ENCODE results near the gene ACTR5.
"Not testable (repeated sequence)": the region's sequence is repeated elsewhere in the genome, so short reads cannot be mapped to it uniquely, and the experiment has no call there.

ACTR5 gene

DNA sequence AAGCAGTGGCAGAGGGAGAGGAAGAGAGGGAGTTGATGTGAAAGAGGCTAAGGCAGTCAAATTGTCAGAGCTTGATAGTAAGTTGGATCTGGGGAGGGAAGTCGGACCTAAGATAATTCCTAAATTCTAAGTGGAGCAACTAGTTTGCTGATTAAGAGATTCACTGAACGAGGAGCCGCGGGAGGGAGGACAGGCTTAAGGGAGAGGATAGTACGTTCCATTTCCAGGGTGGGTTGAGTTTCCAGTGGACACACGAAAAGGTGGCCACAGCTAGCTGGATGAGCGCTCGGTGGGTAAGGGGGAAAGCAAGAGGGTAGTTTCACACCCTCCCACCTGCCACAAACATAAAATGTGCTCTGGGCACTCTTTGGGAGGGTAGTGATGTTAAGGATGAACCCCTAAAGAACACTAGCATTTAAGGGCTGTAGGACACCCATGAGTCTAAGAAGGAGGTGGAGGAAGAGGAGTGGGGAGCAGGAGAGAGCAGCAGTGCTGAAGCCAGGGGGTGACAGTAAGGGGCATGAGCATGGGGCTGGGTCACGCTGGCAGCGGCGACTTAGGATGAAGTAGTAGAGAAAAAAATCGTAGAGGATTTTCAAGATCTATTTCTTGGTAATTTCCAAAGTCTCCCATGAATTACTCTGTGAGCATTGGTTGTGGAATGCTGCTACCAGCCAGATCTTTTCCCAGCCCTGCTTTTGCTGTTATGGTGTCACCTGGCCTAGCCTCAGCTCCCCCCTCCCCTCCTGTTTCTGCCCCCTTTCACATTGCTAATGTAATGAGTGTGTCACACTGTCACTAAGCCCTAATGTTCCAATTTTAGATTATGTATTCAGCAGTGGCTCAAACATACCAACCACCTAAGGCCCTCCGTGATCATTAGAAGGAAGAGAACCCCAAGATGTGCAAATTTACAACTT, 21.4 kb downstream of the ACTR5 start:
- DNase-seq = no peak

GRCh38 chr20:38770546-38770945, 22.3 kb downstream of the ACTR5 start:
- no peak for DNase-seq

- no peak for DNase-seq
Observed at GRCh38 chr20:38770970-38771369, 22.7 kb downstream of the ACTR5 start.

DNA sequence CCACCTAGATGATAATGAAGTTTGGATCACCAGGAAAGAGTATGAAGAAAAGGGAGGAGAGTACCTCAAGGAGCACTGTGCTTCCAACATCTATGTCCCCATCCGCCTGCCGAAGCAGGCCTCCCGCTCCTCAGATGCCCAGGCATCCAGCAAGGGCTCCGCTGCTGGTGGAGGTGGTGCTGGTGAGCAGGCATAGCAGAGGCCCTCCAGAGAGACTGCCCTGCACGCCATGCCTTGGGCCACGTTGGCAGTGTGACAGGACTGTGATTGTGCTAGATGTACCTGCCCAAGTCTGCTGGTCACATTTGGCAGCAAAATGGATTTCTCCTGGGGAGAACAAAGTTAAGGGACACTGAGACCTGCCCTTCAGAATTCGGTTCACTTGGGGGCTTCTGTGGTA, 23.4 kb downstream of the ACTR5 start:
- no peak for DNase-seq

GRCh38 chr20:38774167-38774566, 25.9 kb downstream of the ACTR5 start:
- no peak for DNase-seq

DNA sequence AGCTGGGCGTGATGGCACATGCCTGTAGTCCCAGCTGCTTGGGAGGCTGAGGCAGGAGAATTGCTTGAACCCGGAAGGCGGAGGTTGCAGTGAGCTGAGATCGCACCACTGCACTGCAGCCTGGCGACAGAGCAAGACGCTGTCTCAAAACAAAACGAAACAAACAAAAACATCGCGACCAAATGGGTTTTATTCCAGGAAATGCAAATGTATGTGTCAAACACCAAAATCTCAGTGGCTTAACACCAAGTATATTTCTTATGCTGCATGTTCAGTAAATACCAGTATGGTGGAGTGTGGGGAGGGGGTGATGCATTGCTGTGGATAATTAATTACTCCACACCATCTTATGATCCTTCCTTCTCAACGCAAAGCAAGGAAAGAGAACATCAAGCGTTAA, 28.1 kb downstream of the ACTR5 start:
- DNase-seq = no peak

GRCh38 chr20:38779247-38780097, 31.2 kb downstream of the ACTR5 start:
- DNase-seq = no peak

DNA sequence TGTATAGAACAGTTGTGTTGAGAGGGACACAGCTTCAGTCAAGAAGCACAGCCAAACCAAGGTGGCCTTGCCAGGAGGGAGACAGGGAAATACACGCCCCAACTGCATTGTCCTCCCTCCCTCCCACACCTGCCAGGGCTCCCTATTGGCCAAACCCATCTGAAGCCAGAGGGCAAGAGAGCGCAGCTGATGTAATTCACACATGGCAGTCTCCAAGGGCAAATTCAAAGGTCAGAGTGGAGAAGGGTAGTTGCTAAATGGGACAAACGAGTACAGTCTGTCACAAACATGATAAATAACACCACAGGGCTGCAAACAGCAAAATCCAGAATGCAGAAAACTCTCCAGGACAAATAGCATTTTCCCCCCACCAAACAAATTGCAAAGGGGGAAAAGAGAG, 34.0 kb downstream of the ACTR5 start:
- DNase-seq = no peak

GRCh38 chr20:38787870-38788269, 39.6 kb downstream of the ACTR5 start:
- no peak for DNase-seq

DNA sequence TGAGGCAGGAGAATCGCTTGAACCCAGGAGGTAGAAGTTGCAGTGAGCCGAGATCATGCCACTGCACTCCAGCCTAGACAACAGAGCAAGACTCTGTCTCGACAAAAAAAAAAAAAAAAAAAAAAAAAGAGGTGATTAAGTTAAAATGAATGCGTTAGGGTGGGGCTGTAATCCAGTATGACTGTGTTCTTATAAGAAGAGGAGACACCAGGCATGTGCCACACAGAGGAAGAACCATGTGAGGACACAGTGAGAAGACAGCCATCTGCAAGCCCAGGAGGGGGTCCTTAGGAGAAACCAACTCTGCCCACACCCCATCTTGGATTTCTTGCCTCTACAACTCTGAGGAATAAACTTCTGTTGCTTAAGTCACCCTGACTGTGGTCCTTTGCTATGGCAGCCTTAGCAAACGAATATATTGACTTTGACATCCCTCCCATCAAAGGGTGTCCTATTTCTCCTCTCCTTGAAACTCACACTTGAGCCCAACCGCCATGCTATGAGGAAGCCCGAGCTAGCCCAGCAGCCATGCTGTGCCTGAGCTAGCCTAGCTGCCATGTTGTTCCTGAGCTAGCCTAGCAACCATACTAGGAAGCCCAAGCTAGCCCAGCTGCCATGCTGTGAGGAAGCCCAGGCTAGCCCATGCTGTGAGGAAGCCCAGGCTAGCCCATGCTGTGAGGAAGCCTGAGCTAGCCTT, 41.4 kb downstream of the ACTR5 start:
- DNase-seq = no peak

DNA sequence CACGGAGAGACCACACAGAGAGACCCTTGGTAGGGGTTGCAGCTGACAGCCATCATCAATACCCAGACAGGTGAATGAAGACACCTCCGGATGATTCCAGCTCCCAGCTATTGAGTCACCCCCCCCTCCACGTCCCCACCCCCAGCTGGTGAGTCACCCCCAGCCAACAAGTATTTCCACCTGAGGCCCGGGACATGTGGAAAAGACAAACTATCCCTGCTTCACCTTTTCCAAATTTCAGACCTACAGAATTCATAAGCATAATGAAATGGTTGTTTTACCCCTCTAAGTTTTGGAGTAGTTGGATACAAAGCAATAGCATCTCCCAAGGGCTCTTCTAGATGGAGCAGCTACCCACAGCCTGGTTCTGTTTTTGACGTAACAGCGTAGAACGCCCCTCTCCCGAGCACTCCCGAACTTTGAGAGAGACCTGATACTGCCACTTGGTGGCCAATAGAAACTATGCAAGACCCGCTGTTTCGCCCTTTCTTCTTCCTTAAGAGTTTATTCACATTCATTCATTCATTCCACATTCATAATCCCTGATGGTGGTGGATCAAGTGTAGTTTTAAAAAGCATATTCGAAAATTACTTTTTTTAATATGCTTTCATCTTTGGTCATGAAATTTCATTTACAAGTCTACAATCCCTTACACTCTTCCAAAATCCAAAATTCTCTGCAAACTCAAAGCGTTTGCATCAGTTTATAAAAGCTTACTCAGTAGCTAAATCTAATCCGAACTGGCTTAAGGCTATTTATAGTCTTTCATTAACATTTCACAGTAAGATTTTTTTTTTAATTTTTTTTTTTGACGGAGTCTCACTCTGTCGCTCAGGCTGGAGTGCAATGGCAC, 42.2 kb downstream of the ACTR5 start:
- DNase-seq = peak; percentile 36

DNA sequence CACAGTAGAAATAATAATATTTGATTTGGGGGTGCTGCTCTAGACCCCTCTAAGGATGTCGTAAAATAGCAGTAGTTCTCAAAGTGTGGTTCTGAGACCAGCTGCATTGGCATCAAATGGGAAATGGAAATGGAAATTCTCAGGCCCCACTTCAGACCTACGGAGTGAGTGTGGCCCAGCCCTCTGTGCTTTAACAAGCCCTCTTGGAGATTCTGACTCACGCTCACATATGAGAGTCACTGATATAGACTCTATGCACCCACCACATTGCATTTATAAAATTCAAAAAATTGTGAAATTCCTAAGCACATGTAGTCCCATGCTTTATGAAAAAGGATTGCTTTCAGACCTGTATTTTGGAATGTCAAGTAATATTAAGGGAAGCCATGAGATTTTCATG, 43.0 kb downstream of the ACTR5 start:
- no peak for DNase-seq

DNA sequence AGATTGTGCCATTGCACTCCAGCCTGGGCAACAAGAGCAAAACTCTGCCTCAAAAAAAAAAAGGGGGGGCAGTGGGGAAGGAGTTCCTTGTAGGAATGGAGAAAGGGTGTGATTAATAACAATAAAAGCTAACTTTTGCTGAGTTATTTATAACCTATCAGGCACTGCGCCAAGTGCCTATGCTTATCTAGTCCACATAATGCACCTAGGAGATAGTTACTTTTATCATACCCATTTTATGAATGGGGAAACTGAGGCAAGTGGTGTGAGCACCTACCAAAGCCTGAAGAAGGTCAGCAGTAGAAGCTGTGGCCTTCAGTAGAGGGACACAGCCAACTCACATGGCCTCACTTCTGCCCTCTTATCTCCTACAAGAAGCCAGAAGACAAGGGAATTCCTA, 43.7 kb downstream of the ACTR5 start:
- DNase-seq = no peak

GRCh38 chr20:38794057-38794456, 45.8 kb downstream of the ACTR5 start:
- DNase-seq = not testable (repeated sequence)

DNA sequence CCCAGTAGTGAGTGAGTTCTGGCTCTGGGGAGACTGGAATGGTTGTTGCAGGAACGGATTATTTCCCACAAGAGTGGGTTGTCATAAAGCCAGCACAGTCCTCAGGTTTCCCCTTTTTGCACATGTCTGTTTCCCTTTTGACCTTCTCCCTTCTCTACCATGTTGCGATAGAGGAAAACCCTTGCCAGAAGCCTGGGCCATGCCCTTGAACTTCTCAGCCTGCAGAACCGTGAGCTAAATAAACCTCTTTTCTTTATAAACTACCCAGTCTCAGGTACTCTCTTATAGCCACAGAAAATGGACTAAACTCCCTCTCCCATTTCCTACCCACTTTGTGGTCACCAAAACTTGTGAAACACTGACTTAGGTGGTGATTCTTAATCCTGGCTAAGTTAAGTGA, 50.0 kb downstream of the ACTR5 start:
- no peak for DNase-seq

GRCh38 chr20:38799203-38799602, 50.9 kb downstream of the ACTR5 start:
- no peak for DNase-seq

DNA sequence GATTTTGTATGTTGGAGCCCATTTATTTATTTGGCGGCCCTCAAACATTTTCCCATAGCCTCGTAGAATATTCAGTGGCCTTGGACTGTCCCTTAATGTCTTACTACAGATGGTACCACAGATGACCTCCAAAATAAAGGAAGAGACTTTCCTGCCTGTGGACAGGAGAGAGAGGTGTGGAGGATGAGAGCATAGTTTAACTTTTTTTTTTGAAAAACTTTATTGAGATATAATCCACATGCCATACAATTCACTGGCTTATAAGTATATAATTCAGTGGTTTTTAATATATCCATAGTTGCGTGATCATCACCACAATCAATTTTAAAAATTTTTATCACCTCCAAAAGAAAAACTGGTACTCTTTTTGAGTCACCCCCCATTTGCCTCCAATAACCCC, 52.6 kb downstream of the ACTR5 start:
- DNase-seq = no peak

DNA sequence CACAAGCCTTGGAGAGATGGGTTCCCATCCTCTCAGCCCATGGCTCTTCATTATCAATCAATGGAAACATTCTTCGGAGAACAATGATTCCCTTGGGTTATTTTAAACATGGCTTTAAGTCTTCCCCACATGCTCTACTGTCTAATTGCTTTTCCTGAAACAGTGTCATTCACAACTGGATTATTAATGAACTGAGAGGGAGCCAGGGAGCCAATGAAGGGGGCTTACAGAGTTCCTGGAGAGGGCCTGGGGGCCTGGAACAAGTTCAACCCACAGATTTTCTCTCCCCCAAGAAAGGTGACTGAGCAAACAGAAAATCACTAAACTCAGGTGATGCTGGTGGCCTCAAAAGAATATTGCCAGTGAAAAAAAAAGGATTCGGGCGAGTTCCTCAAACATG, 56.0 kb downstream of the ACTR5 start:
- DNase-seq = no peak

DNA sequence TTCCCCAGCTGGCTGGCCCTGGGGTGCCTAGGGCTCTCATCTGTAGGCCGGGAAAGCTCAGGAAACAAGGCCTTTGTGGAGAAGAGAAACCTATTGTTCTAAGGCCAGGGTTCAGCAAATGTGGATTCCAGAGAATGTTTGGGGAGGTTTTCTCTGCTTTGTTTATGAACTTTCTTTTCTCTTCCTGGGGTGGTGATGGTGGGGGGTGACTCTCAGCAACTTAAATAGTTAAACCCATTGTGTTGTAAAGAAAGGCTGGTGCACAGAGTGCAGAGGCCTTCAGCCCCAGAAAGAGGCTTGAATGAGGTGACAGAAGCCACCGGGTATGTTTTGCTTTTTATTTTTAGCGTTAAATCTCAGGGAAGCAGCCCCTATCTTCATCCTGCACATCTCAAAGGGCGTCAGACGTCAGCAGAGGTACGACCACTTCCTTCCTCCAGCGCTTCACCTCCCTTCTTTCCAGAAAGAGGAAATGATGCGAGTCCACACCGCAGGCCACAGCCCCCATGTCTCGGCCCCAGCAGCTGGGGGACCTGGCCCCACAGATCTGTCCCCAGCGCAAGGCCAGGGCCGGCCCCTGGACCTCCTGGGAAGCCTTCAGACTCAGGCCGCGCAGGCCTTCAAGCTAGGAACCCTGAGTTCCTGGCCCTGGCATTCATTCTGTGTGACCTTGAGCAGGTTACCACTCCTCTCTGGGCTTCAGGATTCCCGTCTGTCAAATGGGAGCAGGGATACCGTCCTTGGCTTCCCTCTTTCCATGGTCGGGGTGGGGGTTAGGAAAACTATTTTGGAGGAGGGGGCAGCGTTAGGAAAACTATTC, 56.6 kb downstream of the ACTR5 start:
- peak; percentile 43 for DNase-seq

- peak; percentile 71 for DNase-seq
Observed at GRCh38 chr20:38805502-38805957, 57.3 kb downstream of the ACTR5 start, which contains the start of gene PPP1R16B. TSS of gene PPP1R16B (plus strand) at chr20:38805697. CDS start at chr20:38835926, 30,229 bp downstream.

Measured in activated T-cell treated with anti-CD3 and anti-CD28 coated beads for 4 hours (primary cell).